ENCODE measurements around the gene ELMO2. TPM values are rescaled to one million over a fixed set of nuclear protein-coding genes. Genes with fewer than 3 reads are reported as not detected.

Gene ELMO2
- total RNA-seq, 1 donor from 2014 or later, result 35.6 TPM

DNA sequence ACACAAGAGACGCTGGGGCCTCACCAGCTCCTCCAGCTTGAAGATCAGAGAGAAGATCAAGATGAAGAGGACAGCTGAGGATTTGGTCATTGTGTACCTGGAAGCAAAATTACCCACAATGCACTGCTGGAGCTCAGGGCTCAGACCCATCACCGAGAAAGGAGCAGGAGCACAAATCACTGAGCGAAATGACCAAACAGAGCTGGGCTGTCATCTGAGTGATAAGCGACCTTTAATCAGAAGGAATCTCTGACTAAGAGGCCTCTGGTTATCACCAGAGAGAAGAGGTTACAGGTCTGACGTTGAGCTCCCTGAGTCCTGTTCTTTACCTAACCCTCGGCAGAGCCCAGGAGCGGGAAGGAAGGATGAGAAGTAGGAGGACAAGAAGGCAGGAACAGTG lies 50.6 kb downstream of the ELMO2 start:
- Mint-ChIP-seq H3K27ac (ENCODE audit: unreplicated experiment) (no peak overlapping the region), H3K4me3 (ENCODE audit: unreplicated experiment) (peak overlapping the region; percentile 42), H3K4me1 (ENCODE audit: unreplicated experiment) (peaks cover under 1% of the 10 kb centered on the region), H3K36me3 (ENCODE audit: low read depth, unreplicated experiment) (peaks cover 8% of the 10 kb centered on the region), H3K9me3 (ENCODE audit: unreplicated experiment) (no peaks in the 10 kb centered on the region), H3K27me3 (ENCODE audit: unreplicated experiment) (peaks cover 17% of the 10 kb centered on the region)
- TF ChIP-seq, protein P1, sequence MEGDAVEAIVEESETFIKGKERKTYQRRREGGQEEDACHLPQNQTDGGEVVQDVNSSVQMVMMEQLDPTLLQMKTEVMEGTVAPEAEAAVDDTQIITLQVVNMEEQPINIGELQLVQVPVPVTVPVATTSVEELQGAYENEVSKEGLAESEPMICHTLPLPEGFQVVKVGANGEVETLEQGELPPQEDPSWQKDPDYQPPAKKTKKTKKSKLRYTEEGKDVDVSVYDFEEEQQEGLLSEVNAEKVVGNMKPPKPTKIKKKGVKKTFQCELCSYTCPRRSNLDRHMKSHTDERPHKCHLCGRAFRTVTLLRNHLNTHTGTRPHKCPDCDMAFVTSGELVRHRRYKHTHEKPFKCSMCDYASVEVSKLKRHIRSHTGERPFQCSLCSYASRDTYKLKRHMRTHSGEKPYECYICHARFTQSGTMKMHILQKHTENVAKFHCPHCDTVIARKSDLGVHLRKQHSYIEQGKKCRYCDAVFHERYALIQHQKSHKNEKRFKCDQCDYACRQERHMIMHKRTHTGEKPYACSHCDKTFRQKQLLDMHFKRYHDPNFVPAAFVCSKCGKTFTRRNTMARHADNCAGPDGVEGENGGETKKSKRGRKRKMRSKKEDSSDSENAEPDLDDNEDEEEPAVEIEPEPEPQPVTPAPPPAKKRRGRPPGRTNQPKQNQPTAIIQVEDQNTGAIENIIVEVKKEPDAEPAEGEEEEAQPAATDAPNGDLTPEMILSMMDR (IDR thresholded peaks at IDR 0.05; ENCODE audit: unreplicated experiment), result no peak
- DNase-seq (ENCODE audit: low spot score), result no peak

GRCh38 chr20:46354920-46355654 lies 51.3 kb downstream of the ELMO2 start:
- peaks cover 8% of the 10 kb centered on the region for H3K36me3 Mint-ChIP-seq (ENCODE audit: low read depth, unreplicated experiment)
- no peak overlapping the region for H3K4me3 Mint-ChIP-seq (ENCODE audit: unreplicated experiment)
- no peaks in the 10 kb centered on the region for H3K9me3 Mint-ChIP-seq (ENCODE audit: unreplicated experiment)
- H3K4me1 Mint-ChIP-seq (ENCODE audit: unreplicated experiment), result peaks cover 4% of the 10 kb centered on the region
- H3K27me3 Mint-ChIP-seq (ENCODE audit: unreplicated experiment), result peaks cover 19% of the 10 kb centered on the region
- no peak for DNase-seq (ENCODE audit: low spot score)
- H3K27ac Mint-ChIP-seq (ENCODE audit: unreplicated experiment), result no peak overlapping the region
- TF ChIP-seq, protein P1 (IDR thresholded peaks at IDR 0.05; ENCODE audit: unreplicated experiment), result no peak

- TF ChIP-seq, protein P1 (IDR thresholded peaks at IDR 0.05; ENCODE audit: unreplicated experiment), result no peak
- Mint-ChIP-seq H3K4me3 (ENCODE audit: unreplicated experiment) (no peak overlapping the region), H3K36me3 (ENCODE audit: low read depth, unreplicated experiment) (peaks cover 8% of the 10 kb centered on the region), H3K9me3 (ENCODE audit: unreplicated experiment) (no peaks in the 10 kb centered on the region), H3K4me1 (ENCODE audit: unreplicated experiment) (peaks cover 7% of the 10 kb centered on the region), H3K27ac (ENCODE audit: unreplicated experiment) (no peak overlapping the region), H3K27me3 (ENCODE audit: unreplicated experiment) (peaks cover 15% of the 10 kb centered on the region)
- no peak for DNase-seq (ENCODE audit: low spot score)
Measured at GRCh38 chr20:46354207-46354555, 52.2 kb downstream of the ELMO2 start.

DNA sequence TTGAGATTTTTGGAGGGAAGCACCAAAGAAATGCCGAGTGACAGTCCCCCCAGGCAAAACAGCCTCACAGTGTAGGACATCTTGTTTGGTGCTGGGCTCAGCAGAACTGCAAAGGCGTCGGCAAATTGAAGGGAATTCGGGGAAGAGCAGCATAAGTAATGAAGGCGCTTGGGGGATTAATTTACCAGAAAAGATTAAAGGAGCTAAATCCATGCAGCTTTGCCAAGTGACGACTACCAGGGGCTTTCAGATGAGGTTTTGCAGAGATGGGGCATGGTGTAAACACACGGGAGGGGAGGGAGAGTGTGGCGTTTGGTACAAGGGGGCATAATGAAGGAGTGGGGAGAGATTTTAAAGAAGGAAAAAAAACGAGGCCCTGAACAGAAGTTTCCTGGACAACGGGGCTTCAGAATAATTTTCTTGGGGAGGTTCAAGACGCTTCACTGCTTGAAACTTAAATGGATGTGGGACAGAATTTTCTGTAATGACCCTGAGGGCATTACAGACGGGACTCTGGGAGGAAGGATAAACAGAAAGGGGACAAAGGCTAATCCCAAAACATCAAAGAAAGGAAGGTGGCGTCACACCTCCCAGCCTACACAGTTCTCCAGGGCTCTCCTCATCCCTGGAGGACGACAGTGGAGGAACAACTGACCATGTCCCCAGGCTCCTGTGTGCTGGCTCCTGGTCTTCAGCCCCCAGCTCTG lies 52.8 kb downstream of the ELMO2 start:
- no peak overlapping the region for H3K4me3 Mint-ChIP-seq (ENCODE audit: unreplicated experiment)
- DNase-seq (ENCODE audit: low spot score), result no peak
- H3K27me3 Mint-ChIP-seq (ENCODE audit: unreplicated experiment), result peaks cover 14% of the 10 kb centered on the region
- no peaks in the 10 kb centered on the region for H3K9me3 Mint-ChIP-seq (ENCODE audit: unreplicated experiment)
- TF ChIP-seq, protein P1 (IDR thresholded peaks at IDR 0.05; ENCODE audit: unreplicated experiment), result no peak
- H3K36me3 Mint-ChIP-seq (ENCODE audit: low read depth, unreplicated experiment), result peaks cover 8% of the 10 kb centered on the region
- H3K27ac Mint-ChIP-seq (ENCODE audit: unreplicated experiment), result no peak overlapping the region
- H3K4me1 Mint-ChIP-seq (ENCODE audit: unreplicated experiment), result peaks cover 10% of the 10 kb centered on the region

GRCh38 chr20:46352370-46352938 lies 54.0 kb downstream of the ELMO2 start:
- Mint-ChIP-seq H3K9me3 (ENCODE audit: unreplicated experiment) (no peaks in the 10 kb centered on the region), H3K4me1 (ENCODE audit: unreplicated experiment) (peaks cover 14% of the 10 kb centered on the region), H3K36me3 (ENCODE audit: low read depth, unreplicated experiment) (peaks cover 8% of the 10 kb centered on the region)

More at GRCh38 chr20:46352370-46352938, 54.0 kb downstream of the ELMO2 start:
- no peak for DNase-seq (ENCODE audit: low spot score)
- Mint-ChIP-seq H3K4me3 (ENCODE audit: unreplicated experiment) (no peak overlapping the region), H3K27ac (ENCODE audit: unreplicated experiment) (no peak overlapping the region), H3K27me3 (ENCODE audit: unreplicated experiment) (peaks cover 17% of the 10 kb centered on the region)
- TF ChIP-seq, protein P1 (IDR thresholded peaks at IDR 0.05; ENCODE audit: unreplicated experiment), result no peak
